HG03575 (cell line): ENCODE results near the gene HAX1.
"Not testable (repeated sequence)": the region's sequence is repeated elsewhere in the genome, so short reads cannot be mapped to it uniquely, and the experiment has no call there.

Experiments used
- ATAC-seq: cut with Tn5 transposase; IDR thresholded peaks from one replicate; pipeline ENCODE4 v1.9.1; 2021; ENCODE audit not compliant: unreplicated experiment, insufficient number of reproducible peaks, low FRiP score; ENCODE audit errors: extremely low read depth

HAX1 gene

DNA sequence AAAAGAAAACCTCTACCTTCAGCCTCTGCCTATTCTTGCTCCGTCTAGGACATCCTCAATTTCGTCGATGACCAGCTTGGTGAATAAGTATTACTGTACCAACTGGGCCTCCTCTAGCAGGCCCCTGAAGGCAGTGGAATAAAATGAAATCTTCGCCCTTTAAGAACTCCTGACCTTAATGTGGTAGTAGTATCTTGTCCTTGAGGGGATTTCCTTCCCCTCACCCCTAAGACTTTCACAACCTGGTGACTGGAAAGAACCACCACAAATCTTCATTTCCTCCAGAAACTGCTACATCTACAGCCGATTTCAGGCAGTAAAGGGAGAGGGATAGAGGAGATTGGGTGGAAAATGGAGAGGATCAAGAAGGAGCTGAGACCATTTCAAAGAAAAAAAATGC is 1.6 kb upstream of the HAX1 start:
- no peak for ATAC-seq

DNA sequence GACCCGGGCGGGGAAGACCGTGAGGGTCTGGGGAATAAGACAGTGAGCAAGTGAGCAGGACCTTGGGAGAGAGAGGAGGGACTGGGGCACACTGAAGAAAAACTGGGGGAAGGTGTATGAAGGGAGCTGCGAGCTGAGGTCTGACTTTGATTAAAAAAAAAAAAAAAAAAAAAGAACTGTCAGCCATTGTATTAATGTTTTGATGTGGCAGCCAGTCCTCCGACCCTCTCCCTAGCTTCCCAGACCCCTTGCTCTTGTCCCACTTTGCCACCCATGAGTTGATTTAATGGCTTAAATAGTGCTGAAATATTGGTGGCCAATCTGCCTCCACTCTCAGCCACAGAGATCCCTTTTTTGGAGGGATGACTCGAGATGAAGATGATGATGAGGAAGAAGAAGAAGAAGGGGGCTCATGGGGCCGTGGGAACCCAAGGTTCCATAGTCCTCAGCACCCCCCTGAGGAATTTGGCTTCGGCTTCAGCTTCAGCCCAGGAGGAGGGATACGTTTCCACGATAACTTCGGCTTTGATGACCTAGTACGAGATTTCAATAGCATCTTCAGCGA is 652 bp downstream of the HAX1 start:
- no peak for ATAC-seq

DNA sequence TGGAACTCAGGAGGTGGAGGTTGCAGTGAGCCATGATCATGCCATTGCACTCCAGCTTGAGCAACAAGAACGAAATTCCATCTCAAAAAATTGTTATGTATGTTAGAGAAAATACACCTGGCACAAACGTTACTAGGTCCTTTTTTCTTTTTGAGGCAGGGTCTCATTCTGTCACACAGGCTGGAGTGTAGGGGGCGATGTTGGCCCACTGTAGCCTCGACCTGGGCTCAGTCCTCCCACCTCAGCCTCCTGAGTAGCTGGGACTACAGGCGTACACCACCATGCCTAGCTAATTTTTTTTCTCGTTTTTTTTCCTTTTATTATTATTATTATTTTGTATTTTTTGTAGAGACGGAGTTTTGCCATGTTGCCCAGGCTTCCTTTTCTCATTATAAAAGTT is 4.4 kb downstream of the HAX1 start:
- ATAC-seq = no peak

DNA sequence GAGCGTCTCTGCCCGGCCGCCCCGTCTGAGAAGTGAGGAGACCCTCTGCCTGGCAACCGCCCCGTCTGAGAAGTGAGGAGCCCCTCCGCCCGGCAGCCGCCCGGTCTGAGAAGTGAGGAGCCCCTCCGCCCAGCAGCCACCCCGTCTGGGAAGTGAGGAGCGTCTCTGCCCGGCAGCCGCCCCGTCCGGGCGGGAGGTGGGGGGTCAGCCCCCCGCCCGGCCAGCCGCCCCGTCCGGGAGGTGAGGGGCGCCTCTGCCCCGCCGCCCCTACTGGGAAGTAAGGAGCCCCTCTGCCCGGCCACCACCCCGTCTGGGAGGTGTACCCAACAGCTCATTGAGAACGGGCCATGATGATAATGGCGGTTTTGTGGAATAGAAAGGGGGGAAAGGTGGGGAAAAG is 15.2 kb downstream of the HAX1 start:
- ATAC-seq = not testable (repeated sequence)

DNA sequence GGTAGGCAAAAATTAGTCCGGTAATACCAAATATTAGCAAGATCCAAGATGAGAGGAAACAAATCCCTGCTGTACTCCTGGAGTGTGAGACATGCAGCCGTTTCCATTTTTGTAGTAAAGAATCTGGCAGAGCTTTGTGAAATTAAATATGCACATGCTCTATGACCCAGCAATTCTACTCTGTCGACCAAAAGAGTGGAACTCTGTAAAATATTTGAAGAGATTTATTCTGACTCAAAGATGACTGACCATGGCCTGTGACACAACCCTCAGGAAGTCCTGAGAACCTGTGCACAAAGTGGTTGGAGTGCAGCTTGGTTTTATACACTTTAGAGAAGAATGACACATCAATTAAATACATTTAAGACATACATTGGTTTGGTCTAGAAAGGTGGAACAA is 16.2 kb downstream of the HAX1 start:
- no peak for ATAC-seq

DNA sequence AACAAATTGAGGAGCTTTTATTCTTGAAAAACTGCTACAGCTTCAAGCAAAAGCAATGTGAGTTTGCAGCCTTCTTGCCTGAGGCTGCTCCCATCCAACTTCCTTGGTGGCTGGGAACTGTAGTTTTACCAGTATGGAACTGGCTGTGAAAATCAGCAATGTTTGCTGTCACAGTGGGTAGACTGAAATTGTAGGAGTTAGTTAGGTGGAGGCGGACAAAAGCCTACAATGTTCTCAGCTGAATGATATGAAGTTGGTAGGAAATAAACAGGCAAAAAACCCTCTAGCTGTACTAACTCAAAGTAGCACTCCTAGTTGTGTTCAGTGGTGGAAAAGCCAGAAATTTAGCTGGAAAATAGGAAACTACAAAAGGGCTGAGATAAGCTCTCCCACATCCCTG is 18.5 kb downstream of the HAX1 start:
- no peak for ATAC-seq

DNA sequence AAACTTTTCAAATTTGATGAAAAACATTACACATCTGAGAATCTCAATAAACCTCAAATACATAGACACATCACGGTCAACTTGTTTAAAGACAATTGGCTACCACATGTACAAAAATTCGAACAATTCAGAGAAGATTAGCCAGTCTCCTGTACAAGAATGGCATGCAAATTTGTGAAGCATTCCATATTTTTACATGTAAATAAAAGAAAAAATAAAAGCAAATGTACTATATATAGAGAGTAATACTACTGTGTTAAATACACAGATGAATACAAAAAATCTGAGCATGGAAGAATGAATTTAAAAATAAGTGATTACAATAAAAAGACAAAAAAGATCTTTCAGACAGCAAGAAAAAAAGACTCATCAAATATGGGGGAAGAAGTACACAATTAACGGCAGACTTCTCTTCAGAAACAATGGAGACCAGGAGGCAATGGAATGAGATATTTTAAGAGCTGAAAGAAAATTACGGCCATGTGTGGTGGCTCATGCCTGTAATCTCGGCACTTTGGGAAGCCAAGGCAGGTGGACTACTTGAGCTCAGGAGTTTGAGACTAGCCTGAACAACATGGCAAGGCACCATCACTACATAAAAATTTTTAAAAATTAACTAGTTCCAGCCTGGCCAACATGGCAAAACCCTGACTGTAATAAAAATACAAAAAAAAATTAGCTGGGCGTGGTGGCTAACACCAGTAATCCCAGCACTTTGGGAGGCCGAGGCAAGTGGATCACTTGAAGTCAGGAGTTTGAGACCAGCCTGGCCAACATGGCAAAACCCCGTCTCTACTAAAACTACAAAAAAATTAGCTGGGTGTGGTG is 23.2 kb downstream of the HAX1 start:
- no peak for ATAC-seq

DNA sequence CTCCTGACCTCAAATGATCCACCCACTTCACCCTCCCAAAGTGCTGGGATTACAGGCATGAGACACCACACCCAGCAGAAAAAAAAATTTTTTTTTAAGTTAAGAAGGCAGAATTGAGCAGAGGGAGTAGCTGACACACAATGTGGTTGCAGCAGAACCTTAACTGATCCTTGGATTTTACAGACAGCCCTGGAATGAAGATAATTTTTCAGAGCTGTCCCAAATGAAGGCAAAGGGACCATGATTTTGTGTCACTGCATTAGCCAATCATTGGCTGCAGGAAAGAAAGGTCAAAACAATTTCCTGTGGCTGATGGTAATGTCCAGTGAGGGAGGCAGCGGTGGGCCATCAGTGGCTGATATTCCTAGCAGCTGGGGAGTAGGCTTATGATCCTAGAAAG is 29.2 kb downstream of the HAX1 start:
- ATAC-seq = no peak

DNA sequence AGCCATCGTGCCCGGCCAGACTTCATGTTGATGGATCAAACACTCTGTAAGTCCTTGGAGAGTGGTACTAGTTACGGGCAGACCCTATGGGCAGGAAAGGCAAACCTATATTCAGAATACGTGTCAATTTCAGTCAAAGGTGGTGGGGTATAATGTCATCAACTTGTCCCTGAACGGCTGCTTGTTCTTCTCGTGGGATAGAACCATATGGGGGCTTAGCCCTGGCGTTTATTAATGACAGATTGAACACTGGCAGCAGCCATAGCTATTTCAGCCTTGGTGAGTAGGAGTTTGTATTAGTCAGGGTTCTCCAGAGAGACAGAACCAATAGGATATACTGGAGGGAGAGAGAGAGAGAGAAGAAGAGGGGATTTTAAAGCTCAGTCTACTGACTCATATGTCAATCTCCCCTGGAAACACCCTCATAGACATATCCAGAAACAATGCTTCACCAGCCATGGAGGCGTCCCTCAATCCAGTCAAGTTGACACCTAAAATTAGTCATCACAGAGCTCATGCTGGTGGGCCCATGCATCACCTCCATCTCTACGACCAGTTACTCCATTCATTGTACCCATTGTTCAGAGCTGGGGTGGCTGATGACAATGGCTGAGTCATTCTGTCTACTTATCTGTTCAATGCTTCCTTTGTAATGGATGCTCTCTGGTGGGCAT is 32.4 kb downstream of the HAX1 start:
- no peak for ATAC-seq

DNA sequence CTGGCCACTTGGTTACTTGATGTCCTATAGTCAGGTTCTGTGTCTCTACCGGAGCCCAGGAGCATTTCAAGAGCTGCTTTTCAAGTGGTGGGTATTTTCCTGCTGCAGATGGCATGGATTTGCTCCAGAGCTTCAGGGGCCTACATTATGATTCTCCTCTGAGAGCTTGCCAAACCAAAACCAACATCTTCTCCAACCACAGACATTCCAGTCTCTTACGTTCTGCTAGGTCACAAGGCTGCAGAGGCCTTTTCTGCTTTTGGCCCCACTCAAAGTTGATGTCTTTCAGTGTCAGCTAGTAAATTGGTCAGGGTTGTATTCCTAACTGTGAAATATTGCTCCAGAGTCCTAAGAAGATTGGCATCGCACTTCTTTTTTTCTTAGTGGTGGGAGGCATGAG is 33.7 kb downstream of the HAX1 start:
- ATAC-seq = no peak

DNA sequence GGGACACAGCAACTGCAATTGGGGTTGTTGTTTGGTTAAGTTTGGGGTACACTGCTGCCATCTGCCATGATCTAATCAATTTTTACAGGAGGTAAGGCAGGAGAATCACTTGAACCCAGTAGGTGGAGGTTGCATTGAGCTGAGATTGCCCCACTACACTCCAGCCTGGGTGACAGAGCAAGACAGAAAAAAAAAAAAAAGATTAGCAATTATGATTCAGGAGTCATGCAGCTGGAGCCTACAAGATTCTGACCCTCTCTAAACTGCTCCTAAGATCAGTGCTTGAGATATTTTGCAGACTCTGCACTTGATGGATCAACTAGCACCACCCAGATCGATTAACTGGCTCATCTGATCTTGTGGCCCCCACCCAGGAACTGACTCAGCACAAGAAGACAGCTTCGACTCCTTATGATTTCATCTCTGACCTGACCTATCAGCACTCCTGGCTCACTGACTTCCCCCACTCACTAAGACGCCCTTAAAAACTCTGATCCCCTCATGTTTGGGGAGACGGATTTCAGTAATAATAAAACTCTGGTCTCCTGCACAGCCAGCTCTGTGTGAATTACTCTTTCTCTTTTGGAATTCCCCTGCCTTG is 35.3 kb downstream of the HAX1 start:
- not testable (repeated sequence) for ATAC-seq

DNA sequence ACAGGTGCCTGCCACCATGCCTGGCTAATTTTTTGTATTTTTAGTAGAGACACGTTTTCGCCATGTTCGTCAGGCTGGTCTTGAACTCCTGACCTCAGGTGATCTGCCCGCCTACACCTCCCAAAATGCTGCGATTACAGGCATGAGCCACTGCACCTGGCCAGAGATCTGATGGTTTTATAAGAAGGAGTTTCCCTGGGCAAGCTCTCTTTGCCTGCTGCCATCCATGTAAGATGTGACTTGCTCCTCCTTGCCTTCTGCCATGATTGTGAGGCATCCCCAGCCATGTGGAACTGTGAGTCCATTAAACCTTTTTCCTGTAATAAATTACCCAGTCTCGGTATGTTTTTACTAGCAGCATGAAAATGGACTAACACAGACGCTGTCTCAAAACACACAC is 36.7 kb downstream of the HAX1 start:
- ATAC-seq = not testable (repeated sequence)

DNA sequence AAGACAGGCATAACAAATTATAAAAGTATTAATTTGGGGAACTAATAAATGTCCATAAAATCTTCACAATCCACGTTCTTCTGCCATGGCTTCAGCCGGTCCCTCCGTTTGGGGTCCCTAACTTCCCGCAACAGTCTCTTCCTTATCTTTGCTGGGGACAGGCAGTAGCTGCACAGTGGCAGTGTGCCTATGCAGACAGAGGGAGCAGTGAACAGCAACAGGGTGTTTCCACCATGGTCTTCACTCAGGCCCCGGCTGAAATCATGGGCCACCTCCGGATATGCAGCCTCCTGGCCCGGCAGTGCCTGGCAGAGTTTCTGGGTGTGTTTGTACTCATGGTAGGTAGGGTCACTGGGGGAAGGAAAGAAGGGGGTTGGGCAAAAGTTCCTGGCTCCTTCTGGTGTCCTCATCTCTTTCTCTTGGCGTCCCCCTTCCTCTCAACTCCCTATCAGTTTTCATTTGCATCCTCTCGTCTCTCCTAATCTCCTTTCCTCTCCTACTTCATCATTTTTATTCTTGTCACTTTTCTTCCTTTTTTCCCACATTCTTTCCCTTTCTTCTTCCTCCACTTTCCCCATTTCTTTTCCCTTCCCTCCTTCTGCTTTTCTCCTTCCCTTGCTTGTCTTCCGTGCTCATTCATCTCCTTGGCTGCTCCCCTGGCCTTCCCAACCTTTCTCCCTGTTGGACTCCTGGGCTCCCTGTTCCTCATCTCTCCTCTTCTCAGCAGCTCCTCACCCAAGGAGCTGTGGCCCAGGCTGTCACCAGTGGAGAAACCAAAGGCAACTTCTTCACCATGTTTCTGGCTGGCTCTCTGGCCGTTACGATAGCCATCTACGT is 40.0 kb downstream of the HAX1 start:
- not testable (repeated sequence) for ATAC-seq

DNA sequence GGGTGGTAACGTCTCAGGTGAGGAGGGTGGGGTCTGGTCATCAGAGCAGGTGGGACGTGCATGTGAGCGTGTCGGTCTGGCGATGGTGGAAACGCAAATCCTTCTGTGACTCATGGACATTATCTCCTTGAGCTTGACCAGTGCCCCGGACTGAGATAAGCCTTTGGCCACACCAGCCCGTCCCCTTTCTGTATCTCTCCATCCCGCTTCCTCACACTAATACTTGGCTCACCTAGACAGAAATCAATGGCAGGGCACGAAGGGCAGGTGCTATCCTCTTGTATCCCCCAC is 40.6 kb downstream of the HAX1 start:
- no peak for ATAC-seq

DNA sequence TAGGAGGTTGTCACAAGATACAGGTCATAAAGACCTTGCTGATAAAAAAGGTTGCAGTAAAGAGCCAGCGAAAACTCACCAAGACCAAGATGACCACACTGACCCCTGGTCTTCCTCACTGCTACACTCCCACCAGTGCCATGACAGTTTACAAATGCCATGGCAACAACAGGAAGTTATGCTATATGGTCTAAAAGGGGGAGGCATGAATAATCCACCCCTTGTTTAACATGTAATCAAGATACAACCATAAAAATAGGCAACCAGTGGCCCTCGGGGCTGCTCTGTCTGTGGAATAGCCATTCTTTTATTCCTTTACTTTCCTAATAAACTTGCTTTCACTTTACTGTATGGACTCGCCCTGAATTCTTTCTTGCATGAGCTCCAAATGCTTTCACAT is 41.8 kb downstream of the HAX1 start:
- not testable (repeated sequence) for ATAC-seq

DNA sequence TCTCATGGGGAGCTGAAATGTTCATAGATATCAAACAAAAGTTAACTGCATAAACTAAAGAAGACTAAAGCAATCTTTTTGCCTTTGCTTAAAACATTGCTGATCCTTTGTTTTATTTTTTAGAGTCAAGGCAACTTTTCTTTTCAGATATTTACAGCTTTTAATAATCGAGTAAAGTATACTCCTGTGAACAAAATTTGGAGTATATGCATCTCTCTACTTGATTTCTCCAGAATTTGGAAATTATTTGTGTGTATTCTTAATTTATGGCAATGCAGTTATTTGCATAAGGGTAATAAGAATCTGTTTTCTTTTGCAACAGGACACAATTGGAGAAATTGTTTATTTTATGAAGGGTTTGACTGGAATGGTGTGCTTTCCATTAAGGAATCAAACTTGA is 44.3 kb downstream of the HAX1 start:
- no peak for ATAC-seq

DNA sequence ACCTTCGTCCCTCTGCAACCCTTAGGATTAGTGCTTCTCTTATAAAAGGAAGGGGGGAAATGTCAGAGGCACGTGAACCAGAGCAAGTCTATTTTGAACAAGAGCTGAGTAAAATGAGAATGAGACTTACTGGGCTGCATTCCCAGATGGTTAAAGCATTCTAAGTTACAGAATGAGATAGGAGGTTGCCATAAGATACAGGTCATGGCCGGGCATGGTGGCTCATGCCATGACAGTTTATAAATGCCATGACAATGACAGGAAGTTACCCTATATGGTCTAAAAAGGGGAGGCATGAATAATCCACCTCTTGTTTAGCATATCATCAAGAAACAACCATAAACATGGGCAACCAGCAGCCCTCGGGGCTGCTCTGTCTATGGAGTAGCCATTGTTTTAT is 46.0 kb downstream of the HAX1 start:
- no peak for ATAC-seq

DNA sequence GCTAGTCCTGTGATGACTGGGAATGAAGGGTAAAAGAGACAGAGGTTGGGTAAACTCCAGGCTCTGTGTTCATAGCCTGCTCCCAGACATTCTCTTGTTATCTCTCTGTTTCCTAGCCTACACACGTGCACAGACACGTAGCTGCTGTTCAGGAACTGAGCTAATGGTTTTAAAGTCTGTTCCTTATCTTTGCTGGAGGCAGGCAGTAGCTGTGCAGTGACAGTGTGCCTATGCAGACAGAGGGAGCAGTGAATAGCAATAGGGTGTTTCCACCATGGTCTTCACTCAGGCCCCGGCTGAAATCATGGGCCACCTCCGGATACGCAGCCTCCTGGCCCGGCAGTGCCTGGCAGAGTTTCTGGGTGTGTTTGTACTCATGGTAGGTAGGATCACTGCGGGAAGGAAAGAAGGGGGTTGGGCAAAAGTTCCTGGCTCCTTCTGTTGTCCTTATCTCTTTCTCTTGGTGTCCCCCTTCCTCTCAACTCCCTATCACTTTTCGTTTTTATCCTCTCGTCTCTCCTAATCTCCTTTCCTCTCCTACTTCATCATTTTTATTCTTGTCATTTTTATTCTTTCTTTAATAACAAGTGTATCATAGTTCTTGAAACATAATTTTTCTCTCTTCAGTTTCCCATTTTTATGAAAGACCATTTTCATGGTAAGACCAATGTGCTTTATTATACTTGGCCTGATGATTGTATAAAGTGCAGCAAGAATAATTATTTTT is 48.6 kb downstream of the HAX1 start, which contains the start of gene AQP10:
AQP10 (plus strand) TSS at position 212 of the 727 bp plus-strand sequence; CDS start at position 275, 63 bp downstream.
- no peak for ATAC-seq

DNA sequence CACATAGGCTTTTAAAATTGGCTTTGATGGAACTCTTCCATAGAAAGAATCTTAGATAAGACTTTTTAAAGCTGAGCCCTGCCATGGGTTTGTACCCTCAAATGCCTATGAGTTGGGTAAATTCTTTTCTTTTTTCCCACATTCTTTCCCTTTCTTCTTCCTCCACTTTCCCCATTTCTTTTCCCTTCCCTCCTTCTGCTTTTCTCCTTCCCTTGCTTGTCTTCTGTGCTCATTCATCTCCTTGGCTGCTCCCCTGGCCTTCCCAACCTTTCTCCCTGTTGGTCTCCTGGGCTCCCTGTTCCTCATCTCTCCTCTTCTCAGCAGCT is 49.1 kb downstream of the HAX1 start:
- not testable (repeated sequence) for ATAC-seq
